MM.1S (cell line): ENCODE measurements around the gene BAIAP2L2.

Experiments used
- EZH2 ChIP-seq: fragments of 300-600 bp; sonication (generic); optimal IDR thresholded peaks from 2 replicates; pipeline ENCODE3; 2017; ENCODE audit warnings: low read depth, mild to moderate bottlenecking, antibody characterized with exemption, low read length, mixed read lengths
- TF ChIP-seq, protein P1 (sequence below): fragments of 300-600 bp; sonication (generic); IDR thresholded peaks from 2 replicates; pipeline ENCODE4 v1.5.1; 2016; ENCODE audit warnings: antibody characterized with exemption, low read length, mixed read lengths

DNA sequence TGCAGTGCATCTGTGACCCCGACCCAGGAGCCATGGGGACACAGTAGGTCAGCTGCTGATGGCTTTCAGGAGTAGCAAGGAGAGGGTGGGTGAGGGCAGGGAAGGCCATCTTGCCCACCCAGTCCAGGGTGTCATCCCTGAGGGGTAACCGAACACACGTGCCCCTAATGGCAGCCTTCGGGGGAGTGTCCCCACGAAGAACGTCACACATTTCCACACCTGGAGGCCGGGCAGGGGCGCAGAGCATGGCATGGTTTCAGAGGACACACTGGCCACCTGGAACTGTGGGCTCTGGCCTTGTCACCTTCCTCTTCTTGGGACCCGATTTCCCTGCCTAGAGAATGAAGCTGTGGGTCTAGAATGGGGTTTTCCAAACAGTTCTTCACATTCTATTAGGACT lies 19.4 kb upstream of the BAIAP2L2 start:
- TF ChIP-seq, protein P1, sequence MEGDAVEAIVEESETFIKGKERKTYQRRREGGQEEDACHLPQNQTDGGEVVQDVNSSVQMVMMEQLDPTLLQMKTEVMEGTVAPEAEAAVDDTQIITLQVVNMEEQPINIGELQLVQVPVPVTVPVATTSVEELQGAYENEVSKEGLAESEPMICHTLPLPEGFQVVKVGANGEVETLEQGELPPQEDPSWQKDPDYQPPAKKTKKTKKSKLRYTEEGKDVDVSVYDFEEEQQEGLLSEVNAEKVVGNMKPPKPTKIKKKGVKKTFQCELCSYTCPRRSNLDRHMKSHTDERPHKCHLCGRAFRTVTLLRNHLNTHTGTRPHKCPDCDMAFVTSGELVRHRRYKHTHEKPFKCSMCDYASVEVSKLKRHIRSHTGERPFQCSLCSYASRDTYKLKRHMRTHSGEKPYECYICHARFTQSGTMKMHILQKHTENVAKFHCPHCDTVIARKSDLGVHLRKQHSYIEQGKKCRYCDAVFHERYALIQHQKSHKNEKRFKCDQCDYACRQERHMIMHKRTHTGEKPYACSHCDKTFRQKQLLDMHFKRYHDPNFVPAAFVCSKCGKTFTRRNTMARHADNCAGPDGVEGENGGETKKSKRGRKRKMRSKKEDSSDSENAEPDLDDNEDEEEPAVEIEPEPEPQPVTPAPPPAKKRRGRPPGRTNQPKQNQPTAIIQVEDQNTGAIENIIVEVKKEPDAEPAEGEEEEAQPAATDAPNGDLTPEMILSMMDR, result no peak
- no peak for TF ChIP-seq EZH2
